Stimulated activated naive CD4-positive, alpha-beta T cell treated with Interleukin-2 at 50 U/mL for 16 hours (primary cell): ENCODE results near the gene SMYD4.
A peak's percentile ranks its signal among the peaks of the same experiment; 100 is the strongest.
"Not testable (repeated sequence)": the region's sequence is repeated elsewhere in the genome, so short reads cannot be mapped to it uniquely, and the experiment has no call there.

Experiments used
- DNase-seq: peaks from one replicate; lab custom pipeline; 2025; lab: John Stamatoyannopoulos, UW

Gene SMYD4

DNA sequence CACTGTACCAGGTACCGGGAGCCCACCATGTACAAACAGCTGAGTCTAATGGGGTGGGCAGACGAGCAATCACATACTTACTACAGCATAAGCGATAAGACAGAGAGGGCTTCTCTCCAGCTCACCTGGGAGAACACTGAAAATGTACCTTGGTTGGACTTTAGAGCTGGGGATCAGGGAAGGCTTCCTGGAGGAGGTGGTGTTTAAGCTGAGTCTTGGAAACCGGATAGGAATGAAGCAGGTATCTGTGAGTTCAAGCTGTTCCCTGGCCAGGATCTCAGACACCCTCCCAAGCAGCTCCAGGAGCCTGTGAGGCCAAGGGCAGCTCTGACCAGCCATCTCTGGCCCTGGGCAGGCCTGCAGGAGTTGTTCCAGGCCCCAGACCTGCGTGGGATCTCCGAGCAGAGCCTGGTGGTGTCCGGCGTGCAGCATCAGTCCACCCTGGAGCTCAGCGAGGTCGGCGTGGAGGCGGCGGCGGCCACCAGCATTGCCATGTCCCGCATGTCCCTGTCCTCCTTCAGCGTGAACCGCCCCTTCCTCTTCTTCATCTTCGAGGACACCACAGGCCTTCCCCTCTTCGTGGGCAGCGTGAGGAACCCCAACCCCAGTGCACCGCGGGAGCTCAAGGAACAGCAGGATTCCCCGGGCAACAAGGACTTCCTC is 75.8 kb downstream of the SMYD4 start:
- no peak for DNase-seq

GRCh38 chr17:1752425-1753262 is 77.1 kb downstream of the SMYD4 start:
- no peak for DNase-seq

DNA sequence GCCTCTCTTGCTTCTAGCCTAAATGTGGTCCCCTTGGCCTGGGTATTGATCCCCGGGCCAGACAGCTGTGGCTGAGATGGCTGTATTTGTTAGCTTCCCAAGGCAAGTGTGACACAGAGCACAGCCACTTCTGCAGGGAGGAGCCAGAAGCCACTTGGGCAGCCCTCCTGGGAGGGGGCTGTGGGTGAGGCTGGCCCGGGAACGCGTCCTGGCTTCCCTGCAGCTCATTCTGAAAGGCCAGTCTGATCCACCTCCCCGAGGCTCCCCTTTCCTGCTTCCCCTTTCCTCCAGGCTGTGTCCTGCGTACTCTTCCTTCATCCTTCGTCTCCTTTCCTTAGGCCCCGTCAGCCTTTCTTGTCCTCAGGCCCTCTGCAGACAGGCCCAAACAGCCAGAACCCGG is 79.1 kb downstream of the SMYD4 start:
- DNase-seq, result no peak

GRCh38 chr17:1746975-1747543 is 82.6 kb downstream of the SMYD4 start:
- DNase-seq, result no peak

DNA sequence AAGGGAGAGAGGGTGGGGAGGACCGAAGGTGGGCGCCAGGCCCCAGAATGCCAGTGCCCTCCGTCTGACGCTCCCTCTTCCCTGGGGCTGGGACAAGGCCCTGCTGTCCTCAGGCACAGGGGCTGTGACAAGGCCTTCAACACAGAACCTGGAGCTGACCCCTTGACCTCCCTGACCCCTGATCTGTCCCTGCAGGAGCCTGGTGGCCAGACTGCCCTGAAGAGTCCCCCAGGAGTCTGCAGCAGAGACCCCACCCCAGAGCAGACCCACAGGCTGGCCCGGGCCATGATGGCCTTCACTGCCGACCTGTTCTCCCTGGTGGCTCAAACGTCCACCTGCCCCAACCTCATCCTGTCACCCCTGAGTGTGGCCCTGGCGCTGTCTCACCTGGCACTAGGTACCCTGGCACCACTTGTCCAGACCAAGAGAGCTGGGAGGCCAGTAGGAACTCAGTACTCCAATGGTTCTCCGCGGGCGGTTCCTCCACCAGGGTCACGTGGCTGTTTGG is 84.1 kb downstream of the SMYD4 start:
- DNase-seq, result no peak

DNA sequence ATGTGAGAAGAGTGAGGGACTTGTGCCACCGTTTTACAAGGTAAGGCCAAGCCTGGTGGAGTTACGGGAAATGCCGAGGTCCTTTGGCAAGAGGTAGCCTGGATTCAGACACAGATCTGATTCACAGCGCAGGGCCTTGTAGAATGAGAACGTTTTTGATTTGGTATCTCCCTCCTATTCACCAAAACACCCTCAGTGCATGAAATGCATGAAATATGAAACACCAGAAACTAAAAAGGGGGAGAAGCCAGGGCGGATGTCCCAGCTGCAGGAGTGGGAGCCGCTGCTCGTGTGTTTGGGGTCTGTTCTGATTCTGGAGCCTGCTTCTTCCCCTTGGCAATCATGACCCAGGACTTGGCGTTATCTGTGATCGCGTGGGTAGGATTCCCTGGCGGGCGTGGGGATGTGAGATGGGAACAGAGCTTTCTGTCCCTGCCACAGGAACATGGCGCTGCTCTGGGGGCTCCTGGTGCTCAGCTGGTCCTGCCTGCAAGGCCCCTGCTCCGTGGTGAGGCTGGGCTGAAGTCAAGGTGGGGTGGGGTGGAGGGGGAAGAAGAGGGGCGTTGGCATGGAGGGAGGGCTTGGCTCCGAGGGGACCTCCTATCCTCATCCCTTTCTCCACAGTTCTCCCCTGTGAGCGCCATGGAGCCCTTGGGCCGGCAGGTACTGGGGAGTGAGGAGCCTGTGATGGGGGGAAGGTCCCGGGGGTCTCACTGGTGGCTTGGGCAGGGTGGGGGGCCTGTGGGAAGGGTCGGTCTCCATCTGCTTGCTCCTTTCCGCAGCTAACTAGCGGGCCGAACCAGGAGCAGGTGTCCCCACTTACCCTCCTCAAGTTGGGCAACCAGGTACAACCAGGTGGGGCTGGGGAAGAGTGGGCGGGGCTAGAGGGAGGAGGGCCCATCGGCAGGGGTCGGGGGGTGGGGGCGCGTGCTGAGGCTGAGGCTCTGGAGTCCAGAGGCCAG is 84.9 kb downstream of the SMYD4 start:
- DNase-seq, result no peak

DNA sequence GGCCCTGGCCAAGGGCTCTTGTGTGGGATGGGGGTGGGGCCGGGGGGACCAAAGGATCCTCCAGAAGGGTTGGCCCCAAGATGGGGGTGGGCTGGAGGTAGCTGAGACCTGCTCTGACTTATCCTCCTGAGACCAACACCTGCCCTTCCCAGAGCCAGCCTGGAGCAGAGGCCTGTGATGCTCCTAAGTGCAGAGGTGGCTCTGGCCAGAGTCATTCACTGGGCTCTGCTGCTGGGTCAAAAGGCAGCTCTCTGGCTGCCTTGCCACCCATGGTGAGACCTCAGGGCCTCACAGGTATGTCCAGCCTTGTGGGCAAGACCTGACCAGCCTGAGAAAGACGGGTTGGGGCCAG is 86.6 kb downstream of the SMYD4 start:
- no peak for DNase-seq

- DNase-seq, result no peak
These were observed 87.2 kb downstream of the SMYD4 start, which contains the start of gene SERPINF2 for GRCh38 chr17:1742371-1743087. Gene SERPINF2 (plus strand): TSS chr17:1742871. CDS start chr17:1744996, 2,125 bp downstream.

- DNase-seq, result not testable (repeated sequence)
These were observed 87.8 kb downstream of the SMYD4 start for GRCh38 chr17:1741899-1742298.

- DNase-seq, result no peak
These were observed 92.0 kb downstream of the SMYD4 start for GRCh38 chr17:1737531-1738291.

- DNase-seq, result peak; percentile 54
These were observed 93.1 kb downstream of the SMYD4 start for GRCh38 chr17:1736348-1737281.

- no peak for DNase-seq
These were observed 93.8 kb downstream of the SMYD4 start for GRCh38 chr17:1735834-1736347.

- no peak for DNase-seq
These were observed 94.3 kb downstream of the SMYD4 start for GRCh38 chr17:1735418-1735817.

GRCh38 chr17:1733759-1734158 is 95.9 kb downstream of the SMYD4 start:
- no peak for DNase-seq

GRCh38 chr17:1732833-1733321 is 96.8 kb downstream of the SMYD4 start:
- no peak for DNase-seq

DNA sequence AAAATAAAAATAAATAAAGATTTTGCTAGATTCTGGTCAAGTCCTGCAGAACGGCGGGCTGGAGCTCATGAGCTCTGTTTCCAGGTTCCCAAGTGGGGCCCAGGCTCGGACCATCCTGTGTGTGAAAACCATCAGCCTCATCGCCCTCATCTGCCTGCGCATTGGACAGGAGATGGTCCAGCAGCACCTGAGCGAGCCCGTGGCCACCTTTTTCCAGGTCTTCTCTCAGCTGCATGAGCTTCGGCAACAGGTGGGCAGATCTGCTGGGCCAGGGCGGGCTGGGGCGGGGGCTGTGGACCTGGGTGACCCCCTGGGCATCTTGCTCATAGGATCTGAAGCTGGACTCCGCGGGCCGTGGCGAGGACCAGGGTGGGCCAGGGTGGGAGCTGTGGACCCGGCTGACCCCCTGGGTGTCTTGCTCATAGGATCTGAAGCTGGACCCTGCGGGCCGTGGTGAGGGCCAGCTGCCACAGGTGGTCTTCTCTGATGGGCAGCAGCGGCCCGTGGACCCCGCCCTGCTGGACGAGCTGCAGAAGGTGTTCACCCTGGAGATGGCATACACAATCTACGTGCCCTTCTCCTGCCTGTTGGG is 97.4 kb downstream of the SMYD4 start:
- no peak for DNase-seq

DNA sequence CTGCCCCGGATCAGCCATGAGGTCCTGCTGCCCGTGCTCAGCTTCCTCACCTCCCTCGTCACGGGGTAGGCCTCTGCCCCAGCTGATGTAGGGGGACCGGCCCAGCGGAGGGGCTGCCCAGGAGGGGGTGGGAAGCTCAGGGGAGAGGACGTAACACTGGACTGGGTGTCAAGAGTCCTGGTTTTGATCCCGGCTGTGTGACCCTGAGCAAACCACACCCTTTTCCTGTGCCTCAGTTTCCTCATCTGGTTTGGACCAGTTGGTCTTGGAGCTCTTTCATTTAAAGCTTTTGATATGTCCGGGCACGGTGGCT is 98.6 kb downstream of the SMYD4 start:
- no peak for DNase-seq

- DNase-seq, result no peak
These were observed 99.1 kb downstream of the SMYD4 start for GRCh38 chr17:1730326-1731193.
